Right renal pelvis (tissue), 4 donors: ENCODE data around the gene DNM1. TPM values are rescaled to one million over a fixed set of nuclear protein-coding genes. Genes with fewer than 3 reads are reported as not detected.
"Not testable (repeated sequence)": the region's sequence is repeated elsewhere in the genome, so short reads cannot be mapped to it uniquely, and the experiment has no call there.

ENCODE experiments used
- DNase-seq, 4 donors: peaks; one replicate each; pipeline ENCODE4 v3.0.0-alpha.2; 2013; ENCODE audit warnings: low read depth in 4 of 4, low spot score in 3 of 4, missing footprints in 1 of 4
- polyA plus RNA-seq, 4 donors: library from polyadenylated mRNA; unstranded; fragments of 120-200 nt; gene quantifications; one replicate each; pipeline ENCODE4 v1.2.1, GENCODE V29; 2013; ENCODE audit not compliant: insufficient read length in 4 of 4

Gene DNM1
- polyA plus RNA-seq, 4 donors: 79.9 to 107 (median 89.6) TPM

- no peak for DNase-seq
Measured at GRCh38 chr9:128219831-128220230, 16.7 kb downstream of the DNM1 start.

- no peak for DNase-seq
Measured at GRCh38 chr9:128222026-128222425, 18.8 kb downstream of the DNM1 start.

- no peak for DNase-seq
Measured at GRCh38 chr9:128222880-128223670, 19.9 kb downstream of the DNM1 start.

- DNase-seq: no peak
Measured at GRCh38 chr9:128224877-128225276, 21.7 kb downstream of the DNM1 start.

GRCh38 chr9:128225770-128226411 lies 22.7 kb downstream of the DNM1 start:
- no peak for DNase-seq

GRCh38 chr9:128226412-128226801 lies 23.2 kb downstream of the DNM1 start:
- DNase-seq: no peak

GRCh38 chr9:128230897-128231296 lies 27.7 kb downstream of the DNM1 start:
- not testable (repeated sequence) for DNase-seq

GRCh38 chr9:128231638-128232527 lies 28.7 kb downstream of the DNM1 start:
- no peak for DNase-seq

GRCh38 chr9:128232528-128233428 lies 29.6 kb downstream of the DNM1 start:
- no peak for DNase-seq

GRCh38 chr9:128233817-128234406 lies 30.7 kb downstream of the DNM1 start:
- DNase-seq: no peak

- DNase-seq: no peak
Measured at GRCh38 chr9:128242124-128242523, 38.9 kb downstream of the DNM1 start.

GRCh38 chr9:128242828-128243214 lies 39.6 kb downstream of the DNM1 start:
- DNase-seq: no peak

- DNase-seq: peak in 1 of 4 donors; percentile 44
Measured at GRCh38 chr9:128243215-128244018, 40.2 kb downstream of the DNM1 start.

- DNase-seq: no peak
Measured at GRCh38 chr9:128244091-128244836, 41.1 kb downstream of the DNM1 start.

GRCh38 chr9:128244837-128245231 lies 41.7 kb downstream of the DNM1 start:
- DNase-seq: peak in 3 of 4 donors; percentile 80

- DNase-seq: peak in 2 of 4 donors; percentile 61 to 73
Measured at GRCh38 chr9:128245421-128246151, 42.4 kb downstream of the DNM1 start.

- DNase-seq: no peak
Measured at GRCh38 chr9:128246471-128246870, 43.3 kb downstream of the DNM1 start.
